EL (cell line): ENCODE results near the gene JPT2.

Experiments
- DNase-seq: peaks from one replicate; pipeline ENCODE4 v3.0.0-alpha.2; 2016

JPT2 gene

GRCh38 chr16:1677942-1678499, at the start of gene JPT2:
JPT2 (plus strand) TSS chr16:1678279; CDS start chr16:1678313, 34 bp downstream.
- DNase-seq = peak; percentile 96

GRCh38 chr16:1630450-1631213, 47.4 kb upstream of the JPT2 start:
- no peak for DNase-seq

DNA sequence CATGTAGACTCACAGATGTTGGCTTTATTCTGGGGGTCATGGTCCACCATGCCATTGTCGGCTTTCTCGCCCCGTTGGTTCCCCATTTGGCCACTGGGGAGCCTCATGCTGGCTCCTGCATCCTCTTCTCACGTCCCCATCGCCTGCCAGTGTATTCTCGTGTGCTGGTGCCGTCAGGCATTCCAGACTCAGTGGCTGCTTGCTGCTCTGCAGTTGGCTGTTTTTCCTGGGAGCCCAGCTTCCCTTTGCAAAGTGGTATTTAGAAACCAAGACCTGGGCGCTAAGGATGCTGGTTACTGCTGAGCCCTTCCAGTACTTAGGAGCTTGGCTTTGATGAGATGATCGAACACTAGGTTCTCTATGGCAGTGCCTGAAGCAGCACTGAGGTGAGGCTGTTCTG, 46.8 kb upstream of the JPT2 start:
- no peak for DNase-seq

- no peak for DNase-seq
Measured at GRCh38 chr16:1631931-1632637, 46.0 kb upstream of the JPT2 start.

- DNase-seq = no peak
Measured at GRCh38 chr16:1632638-1632970, 45.5 kb upstream of the JPT2 start.

DNA sequence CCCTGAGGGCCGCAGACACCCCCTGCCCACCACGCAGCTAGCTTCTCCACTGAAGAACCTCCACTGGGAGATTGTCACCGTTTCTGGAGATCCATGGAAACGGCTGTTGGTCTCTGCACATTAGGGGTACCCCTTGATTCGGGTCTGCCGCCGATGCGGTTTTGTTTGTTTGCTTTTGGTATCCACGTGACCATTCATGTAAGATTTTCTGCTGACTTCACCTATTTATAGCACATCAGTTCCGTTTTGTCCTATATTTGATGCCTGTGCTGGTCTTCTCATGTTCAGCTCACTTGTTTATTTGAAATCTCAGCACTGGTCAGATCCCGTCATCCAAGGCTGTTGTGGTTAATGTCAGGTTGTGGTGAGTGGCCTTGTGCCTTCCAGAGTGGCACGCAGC, 44.8 kb upstream of the JPT2 start:
- no peak for DNase-seq

DNA sequence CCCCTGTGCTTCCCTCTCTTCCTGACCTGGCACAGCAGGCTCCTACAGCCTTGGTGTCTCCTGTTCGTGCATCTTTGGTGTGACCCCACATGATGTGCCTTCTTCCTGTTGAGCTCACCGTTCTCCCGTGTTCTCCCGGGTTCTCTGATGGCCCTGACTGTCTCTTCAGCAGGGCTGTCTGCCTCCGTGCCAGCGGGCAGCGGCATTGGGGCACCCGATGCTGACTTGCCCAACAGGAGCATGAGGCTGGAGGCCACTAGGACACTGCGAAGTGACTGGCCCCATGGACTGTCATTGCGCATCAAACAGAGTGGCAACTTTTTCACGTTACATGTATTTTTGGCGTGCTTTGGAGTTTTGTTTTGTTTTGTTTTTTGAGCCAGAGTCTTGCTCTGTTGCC, 43.5 kb upstream of the JPT2 start:
- no peak for DNase-seq

- no peak for DNase-seq
Measured at GRCh38 chr16:1635070-1635469, 43.0 kb upstream of the JPT2 start.

DNA sequence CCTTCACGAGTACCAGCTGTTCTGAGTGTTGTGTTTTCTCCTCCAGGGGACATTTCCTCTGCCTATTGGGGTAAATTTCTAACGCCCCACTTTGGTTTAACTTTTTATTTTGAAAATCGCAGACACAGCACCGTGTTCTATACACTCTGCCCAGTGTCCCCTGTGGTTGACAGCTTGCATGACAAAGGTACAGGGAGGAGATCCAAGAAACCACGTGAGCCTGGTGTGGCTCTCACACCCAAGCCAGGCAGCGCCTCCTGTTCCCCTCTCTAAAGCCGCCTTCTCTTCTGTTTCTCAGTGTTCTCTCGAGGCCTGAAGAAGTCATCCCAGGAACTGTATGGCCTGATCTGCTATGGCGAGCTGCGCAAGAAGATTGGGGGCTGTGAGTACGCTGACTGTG, 40.6 kb upstream of the JPT2 start:
- no peak for DNase-seq

DNA sequence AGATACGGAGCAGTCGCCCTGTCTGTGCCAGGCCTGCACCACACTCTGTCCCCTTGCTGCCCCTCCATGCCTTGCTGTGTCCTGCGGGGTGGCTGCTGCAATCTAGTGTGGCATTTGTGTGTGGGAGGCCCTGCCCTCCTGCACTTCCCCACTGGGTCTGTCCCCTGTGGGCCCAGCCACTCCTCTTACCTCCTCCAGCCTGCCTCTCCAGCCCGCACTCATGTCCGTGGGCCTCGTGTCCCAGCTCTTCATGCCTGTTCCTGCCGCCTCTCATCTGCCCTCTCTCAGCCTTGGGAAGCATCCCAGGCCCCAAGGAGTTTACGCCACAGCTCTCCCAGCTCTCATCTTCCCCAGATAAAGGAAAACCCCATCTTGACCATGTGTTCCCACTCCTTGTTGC, 39.3 kb upstream of the JPT2 start:
- DNase-seq = no peak

DNA sequence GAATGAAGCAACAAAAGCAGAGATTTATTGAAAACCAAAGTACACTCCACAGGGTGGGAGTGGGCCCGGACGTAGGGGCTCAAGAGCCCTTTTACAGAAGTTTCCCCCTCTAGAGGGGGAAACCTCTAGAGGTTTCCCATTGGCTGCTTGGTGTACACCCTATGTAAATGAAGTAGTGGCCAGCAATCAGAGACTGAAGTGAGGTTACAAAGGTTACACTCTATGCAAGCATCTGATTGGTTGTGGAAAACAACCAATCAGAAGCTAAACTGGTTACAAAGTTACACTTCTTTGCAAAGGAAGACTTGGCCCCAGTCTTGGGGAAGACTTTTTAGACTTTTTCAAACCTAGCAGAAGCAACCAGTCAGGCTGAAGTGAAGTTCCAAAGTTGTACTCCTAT, 38.8 kb upstream of the JPT2 start:
- DNase-seq = no peak

DNA sequence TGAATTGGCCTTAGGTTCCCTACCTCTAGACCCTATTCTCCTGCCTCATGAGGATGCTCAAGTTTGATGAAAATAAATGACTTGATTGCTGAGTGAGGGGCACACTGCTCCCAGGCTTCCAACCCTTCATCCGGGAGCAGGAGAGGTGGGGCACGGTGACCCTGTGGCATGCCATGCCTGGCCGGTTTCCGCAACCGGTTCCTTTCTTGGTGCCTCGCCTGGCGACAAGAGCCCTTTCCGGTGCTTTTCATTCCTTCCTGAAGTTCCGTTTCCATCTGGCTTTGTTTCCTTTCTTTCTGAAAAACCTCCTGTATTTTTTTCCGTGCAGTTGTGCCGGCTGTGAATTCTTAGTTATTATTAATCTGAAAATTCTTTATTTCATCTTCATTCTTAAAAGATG, 38.2 kb upstream of the JPT2 start:
- DNase-seq = no peak

DNA sequence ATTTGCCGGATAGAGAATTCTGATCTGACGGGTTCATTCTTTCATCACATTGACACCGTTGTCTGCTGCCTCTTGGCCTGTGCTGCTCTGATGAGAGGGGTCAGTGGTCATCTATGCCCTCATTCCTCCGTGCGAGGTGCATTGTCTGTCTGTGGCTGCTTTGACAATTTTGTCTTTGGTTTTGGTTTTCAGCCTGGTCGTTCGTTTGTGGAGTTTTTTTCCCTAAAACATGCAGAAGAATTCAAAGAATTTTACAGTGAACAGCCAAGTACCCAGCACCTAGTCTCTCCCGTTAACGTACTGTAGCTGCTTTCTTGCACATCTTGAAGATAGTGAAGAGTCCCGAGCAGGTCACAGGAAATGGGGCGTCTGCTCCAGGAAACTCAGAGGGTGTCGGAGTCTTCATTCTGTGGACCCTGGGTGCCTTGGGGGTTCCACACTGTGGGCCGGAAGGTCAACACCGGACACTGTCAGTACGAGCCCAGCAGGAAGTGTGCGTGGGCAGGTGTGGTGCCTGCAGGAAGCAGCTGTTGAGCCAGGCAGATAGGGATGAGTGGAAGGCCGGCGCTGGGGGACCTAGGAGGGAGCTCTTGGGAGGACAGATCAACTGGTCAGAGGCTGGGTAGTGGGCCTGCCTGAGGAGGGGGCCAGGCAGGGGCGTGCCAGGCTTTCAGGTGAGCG, 37.7 kb upstream of the JPT2 start:
- DNase-seq = no peak

- DNase-seq = no peak
Measured at GRCh38 chr16:1641261-1641660, 36.8 kb upstream of the JPT2 start.

DNA sequence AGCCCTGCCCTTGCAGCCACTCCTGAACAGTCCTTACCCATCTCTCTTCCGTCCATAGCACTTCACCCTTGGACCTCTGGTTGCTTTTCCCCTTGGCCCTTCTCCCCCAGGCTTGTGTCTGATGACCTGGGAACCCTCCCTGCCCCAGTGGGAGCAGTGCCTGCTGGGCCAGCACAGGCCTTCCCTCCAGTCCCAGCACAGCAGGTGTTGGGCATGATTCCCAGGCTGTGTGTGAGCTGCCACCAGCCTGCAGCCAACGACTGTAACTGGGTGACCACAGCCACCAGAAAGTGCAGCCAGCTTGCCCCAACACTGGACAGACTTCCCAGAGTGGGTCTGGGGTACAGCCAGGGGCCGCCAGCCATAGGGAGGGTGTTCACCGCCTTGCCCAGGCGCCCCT, 35.9 kb upstream of the JPT2 start:
- no peak for DNase-seq

DNA sequence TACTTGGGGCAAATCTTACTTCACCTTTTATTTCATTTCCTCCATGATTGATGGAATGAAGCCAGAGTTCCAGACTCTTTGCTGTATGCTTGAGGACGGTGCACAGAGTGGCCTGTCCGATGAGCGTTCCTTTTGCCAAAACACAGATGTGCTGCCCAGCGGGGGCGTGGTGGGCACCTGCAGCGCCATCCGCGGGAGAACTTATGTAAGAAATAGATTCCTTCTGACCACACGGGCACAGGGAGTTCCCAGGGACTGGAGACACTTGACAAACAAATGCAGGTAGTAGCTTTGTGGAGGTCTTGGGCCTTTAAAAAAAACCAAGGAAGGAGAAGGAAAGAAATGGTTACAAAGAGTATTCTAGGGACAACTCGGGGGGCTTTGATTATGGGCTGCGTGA, 35.3 kb upstream of the JPT2 start:
- DNase-seq = no peak

DNA sequence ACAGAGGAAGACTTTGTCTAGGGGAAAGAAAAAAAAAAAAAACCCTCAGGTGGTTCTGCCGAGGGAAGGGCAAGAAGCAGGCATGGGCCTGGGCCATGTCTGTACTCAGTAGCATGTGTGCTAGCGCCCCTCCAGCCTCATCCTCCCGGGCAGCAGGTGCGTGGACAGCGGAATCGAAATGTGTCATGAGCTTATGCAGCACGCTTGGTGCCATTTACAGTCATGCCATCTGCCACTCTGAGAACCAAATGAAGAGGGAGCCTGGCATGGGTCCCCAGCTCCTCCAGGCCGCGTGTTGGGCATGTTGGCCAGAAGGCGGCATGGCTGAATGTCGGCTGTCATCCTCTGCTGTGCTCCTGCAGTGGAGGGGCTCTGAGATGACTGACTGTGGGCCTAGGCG, 34.6 kb upstream of the JPT2 start:
- DNase-seq = no peak

DNA sequence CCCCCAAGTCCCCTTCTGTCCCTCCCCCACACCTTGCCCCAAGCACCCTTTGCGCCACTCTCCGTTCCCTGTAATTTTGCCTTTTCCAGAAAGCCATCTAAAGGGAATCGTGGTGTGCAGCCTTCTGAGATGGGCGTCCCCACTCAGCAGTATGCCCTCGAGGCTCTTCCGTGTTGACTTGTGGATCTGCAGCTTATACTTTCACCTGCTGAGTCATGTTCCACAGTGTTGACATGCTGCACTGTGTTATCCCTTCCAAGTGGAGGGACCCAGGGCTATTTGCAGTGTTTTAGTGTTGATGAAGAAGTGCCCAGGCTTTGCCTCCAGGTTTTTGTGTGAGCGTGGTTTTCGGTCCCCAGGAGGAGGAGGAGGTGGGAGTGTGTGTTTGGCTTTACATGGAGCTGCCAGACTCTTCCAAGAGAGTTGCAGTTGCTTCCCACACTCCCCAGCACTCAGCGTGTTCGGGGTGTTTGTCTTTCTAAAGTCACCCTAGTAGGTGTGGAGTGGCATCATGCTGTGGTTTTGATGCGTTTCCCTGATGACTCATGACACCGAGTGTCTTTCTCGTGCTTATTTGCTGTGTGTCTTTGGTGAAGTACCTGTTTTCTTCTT, 32.1 kb upstream of the JPT2 start:
- peak; percentile 54 for DNase-seq

DNA sequence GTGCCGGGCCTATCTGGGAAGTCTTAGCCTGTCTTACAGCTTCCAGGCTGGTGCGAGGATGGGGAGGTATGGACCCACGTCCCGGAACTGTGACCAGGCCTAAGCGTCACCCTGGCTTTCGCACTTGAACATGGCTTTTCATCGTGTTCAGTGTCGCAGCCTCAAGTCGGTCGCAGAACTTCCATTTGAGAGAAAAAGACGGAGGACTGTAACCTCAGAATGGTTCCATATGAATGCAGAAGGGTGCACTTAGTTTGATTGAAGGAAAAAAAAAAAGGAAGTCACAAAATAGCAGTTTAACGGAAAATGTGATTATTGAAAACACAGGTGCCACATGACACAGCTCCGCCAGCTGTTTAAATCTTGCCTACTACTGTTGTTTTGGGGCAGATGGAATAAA, 30.2 kb upstream of the JPT2 start:
- DNase-seq = no peak

- DNase-seq = no peak
Measured at GRCh38 chr16:1650131-1650530, 27.9 kb upstream of the JPT2 start.

DNA sequence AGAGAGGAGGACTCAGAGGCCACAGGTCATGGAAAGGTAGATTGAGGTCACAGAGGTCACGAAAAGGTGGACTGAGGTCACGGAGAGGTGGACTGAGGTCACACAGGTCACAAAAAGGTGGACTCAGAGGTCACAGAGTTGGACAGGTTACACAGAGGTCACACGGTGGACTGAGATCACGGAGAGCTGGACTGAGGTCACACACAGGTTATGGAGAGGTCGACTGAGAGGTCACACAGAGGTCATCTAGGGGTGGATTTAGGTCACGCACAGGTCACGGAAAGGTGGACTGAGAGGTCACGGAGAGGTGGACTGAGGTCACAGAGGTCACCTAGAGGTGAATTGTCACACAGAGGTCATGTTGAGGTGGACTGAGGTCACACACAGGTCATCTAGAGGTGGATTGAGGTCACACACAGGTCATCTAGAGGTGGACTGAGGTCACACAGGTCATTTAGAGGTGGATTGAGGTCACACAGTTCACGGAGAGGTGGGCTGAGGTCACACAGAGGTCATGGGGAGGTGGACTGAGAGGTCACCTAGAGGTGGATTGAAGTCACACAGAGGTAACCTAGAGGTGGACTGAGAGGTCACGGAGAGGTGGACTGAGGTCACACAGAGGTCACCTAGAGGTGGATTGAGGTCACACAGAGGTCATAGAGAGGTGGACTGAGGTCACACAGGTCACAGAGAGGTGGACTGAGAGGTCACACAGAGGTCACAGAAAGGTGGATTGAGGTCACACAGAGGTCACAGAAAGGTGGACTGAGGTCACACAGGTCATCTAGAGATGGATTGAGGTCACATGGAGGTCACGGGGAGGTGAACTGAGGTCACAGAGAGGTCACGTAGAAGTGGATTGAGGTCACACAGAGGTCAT, 26.7 kb upstream of the JPT2 start:
- peak; percentile 7 for DNase-seq

DNA sequence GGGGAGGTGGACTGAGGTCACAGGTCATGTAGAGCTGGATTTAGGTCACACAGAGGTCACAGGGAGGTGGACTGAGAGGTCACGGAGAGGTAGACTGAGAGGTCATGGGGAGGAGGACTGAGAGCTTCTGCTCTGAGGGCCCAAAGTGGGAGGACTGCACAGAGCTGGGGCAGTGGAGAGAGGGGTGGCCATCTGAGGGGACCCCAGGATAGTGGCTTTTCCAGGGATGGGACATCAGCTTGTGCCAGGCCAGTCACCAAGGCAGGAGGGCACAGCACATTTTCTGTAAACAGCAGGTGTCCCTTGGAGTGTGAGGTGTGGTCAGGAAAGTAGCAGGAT, 26.1 kb upstream of the JPT2 start:
- DNase-seq = no peak

DNA sequence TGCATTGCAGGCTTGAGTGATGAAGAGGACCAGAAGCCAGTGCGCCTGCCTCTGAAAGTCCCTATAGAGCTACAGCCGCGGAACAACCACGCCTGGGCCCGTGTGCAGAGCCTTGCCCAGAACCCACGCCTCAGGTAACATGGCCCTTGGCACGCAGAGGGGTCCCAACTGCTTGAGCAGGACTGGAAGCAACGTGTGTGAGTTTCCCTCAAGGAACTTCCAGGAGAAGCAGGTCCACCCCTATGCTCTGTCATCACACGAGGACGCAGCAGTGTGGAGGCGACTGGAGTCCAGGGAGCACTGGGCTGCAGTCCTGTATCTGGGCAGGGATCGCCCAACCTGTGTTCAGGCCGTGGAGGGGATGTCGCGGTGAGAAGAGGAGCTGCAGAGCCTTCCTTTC, 25.1 kb upstream of the JPT2 start:
- DNase-seq = no peak
